NB4 (cell line): Measurements from ENCODE around the gene POLR3B.

Experiments used
- DNase-seq: peaks from one replicate; pipeline ENCODE4 v3.0.0; 2010; ENCODE audit warnings: low read depth
- H3K4me3 ChIP-seq: one replicate; pipeline ENCODE4 v1.5.1; 2011; ENCODE audit warnings: mild to moderate bottlenecking, low read depth, low read length, moderate library complexity
- CTCF ChIP-seq: IDR thresholded peaks from one replicate; pipeline ENCODE4 v1.5.1; 2012; ENCODE audit warnings: low read depth, low read length
- MYC ChIP-seq: IDR thresholded peaks from 2 replicates; pipeline ENCODE4 v1.6.1; 2011; ENCODE audit warnings: low read depth, low read length
- POLR2A ChIP-seq: IDR thresholded peaks from 2 replicates; pipeline ENCODE4 v1.6.1; 2011; ENCODE audit warnings: mild to moderate bottlenecking; ENCODE audit not compliant: insufficient read length; ENCODE audit errors: extremely low read depth
- TF ChIP-seq, protein P1 (sequence below): IDR thresholded peaks from 2 replicates; pipeline ENCODE4 v1.6.1; 2011; ENCODE audit warnings: low read depth, low read length

The POLR3B gene

DNA sequence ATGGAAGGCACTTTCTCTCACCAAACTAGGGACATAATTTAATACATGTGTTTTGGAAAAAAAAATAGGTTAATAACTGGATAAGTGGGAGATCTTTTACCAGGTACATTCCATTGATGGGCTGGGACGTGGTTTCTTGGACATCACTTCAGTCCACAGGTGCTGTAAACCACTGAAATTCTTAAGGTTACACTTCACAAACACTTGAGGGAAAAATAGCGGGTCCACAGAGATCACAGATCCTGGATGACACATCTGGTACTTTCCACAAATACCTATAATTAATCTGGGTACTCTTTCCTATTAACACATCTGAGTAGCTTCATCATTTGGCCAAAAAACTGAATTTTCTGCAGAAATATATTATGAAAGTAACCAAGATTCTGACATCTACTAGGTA is 85.0 kb downstream of the POLR3B start:
- TF ChIP-seq MYC (no peak), POLR2A (no peak), CTCF (no peak)
- TF ChIP-seq, protein P1, sequence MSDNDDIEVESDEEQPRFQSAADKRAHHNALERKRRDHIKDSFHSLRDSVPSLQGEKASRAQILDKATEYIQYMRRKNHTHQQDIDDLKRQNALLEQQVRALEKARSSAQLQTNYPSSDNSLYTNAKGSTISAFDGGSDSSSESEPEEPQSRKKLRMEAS: no peak
- DNase-seq: no peak
- no peak overlapping the region for H3K4me3 ChIP-seq

DNA sequence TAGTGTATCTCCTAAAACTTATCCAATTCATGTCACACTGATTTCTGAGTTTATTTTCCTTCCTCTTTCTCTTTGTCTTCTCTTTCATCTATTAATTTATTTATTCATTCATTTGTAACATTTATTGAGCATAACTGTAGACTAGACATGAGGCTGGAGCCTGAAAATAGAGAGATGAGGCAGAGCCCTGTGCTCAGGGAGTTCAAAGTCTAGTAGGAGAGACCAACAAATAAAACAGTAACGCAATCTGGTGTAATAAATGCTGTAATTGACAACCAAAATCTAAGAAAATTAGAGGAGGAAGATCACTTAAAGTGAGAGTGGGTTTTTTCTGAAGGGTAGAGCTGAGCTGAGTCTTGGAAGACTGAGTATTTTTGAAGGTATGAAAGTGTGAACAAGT is 87.5 kb downstream of the POLR3B start:
- TF ChIP-seq, protein P1: no peak
- no peak for TF ChIP-seq CTCF
- TF ChIP-seq POLR2A: no peak
- no peak for TF ChIP-seq MYC
- DNase-seq: no peak
- H3K4me3 ChIP-seq: no peak overlapping the region

GRCh38 chr12:106445959-106446358 is 88.4 kb downstream of the POLR3B start:
- TF ChIP-seq MYC (no peak), POLR2A (no peak), CTCF (no peak)
- TF ChIP-seq, protein P1: no peak
- H3K4me3 ChIP-seq: no peak overlapping the region
- DNase-seq: no peak

DNA sequence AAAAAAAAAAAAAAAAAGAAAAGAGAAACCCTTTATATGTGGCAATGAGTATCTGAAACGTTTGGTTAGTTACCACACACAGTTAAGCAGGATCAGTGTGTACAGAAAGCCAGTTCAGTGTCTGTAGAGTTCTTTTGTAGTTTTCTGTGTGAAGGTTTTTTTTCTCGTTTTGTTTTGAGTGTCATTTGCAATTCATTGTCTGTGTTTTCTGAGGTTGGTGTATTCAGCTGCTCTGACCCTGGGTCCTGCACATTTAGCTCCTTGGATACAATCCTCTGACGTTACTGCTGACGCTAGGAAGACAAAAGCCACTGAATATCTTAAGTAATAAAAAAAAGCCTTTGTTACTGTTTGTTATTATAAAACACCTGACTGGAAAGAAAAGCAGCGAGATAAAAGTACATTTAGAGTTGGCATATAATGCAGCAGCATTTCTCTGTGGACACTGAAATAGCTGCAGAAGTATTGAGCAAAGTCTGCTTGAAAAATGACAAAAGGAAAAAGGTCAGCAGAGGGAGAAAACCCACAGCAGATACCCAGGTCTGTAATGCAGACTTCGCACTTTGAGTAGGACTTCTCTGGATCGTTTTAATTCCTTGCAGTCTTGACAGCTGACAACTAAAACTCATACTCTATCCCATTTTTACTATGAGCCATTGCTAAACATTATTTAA is 89.0 kb downstream of the POLR3B start:
- TF ChIP-seq, protein P1: no peak
- DNase-seq: no peak
- H3K4me3 ChIP-seq: no peak overlapping the region

- no peak for DNase-seq
- no peak for TF ChIP-seq CTCF
- no peak for TF ChIP-seq MYC
- TF ChIP-seq POLR2A: no peak
- TF ChIP-seq, protein P1: no peak
- H3K4me3 ChIP-seq: no peak overlapping the region
Measured at GRCh38 chr12:106452309-106452708, 94.8 kb downstream of the POLR3B start.

GRCh38 chr12:106455111-106455510 is 97.6 kb downstream of the POLR3B start:
- no peak for DNase-seq
- H3K4me3 ChIP-seq: no peak overlapping the region
- no peak for TF ChIP-seq POLR2A
- TF ChIP-seq, protein P1: no peak
- TF ChIP-seq CTCF: no peak
- TF ChIP-seq MYC: no peak
